ENCODE data around the gene NKD1. TPM values are rescaled to one million over a fixed set of nuclear protein-coding genes. Genes with fewer than 3 reads are reported as not detected.

NKD1 gene
- total RNA-seq, 3 donors from 2014 or later: 1.3 to 5.0 (median 4.6) TPM

- Histone ChIP-seq H3K27me3 (no peaks in the 10 kb centered on the region), H3K36me3 (no peaks in the 10 kb centered on the region), H3K27ac (no peak overlapping the region), H3K4me1 (no peaks in the 10 kb centered on the region), H3K4me3 (no peak overlapping the region), H3K9me3 (no peaks in the 10 kb centered on the region)
- TF ChIP-seq CTCF (IDR thresholded peaks at IDR 0.05): no peak
- TF ChIP-seq POLR2AphosphoS5 (IDR thresholded peaks at IDR 0.05): no peak
- no peak for TF ChIP-seq POLR2A (IDR thresholded peaks at IDR 0.05)
- intact Hi-C loops (cut with DNase I; ENCODE audit: low total_unique reads): no loop called here
- no peak for DNase-seq (ENCODE audit: low spot score in 2 of 2)
Measured at GRCh38 chr16:50616386-50616785, 68.2 kb downstream of the NKD1 start.

GRCh38 chr16:50616883-50617645 is 68.9 kb downstream of the NKD1 start:
- Histone ChIP-seq H3K4me3 (no peak overlapping the region), H3K36me3 (no peaks in the 10 kb centered on the region), H3K9me3 (no peaks in the 10 kb centered on the region), H3K4me1 (no peaks in the 10 kb centered on the region), H3K27me3 (no peaks in the 10 kb centered on the region), H3K27ac (no peak overlapping the region)
- no peak for DNase-seq (ENCODE audit: low spot score in 2 of 2)
- intact Hi-C loops (cut with DNase I; ENCODE audit: low total_unique reads): no loop called here
- TF ChIP-seq CTCF (IDR thresholded peaks at IDR 0.05) (no peak), POLR2A (IDR thresholded peaks at IDR 0.05) (no peak), POLR2AphosphoS5 (IDR thresholded peaks at IDR 0.05) (no peak)

- no peaks in the 10 kb centered on the region for H3K9me3 ChIP-seq
- no peak overlapping the region for H3K27ac ChIP-seq
- H3K4me3 ChIP-seq: no peak overlapping the region
- DNase-seq (ENCODE audit: low spot score in 2 of 2): no peak
- H3K27me3 ChIP-seq: no peaks in the 10 kb centered on the region
- intact Hi-C loops (cut with DNase I; ENCODE audit: low total_unique reads): no loop called here
- no peaks in the 10 kb centered on the region for H3K4me1 ChIP-seq
- no peaks in the 10 kb centered on the region for H3K36me3 ChIP-seq
- no peak for TF ChIP-seq POLR2AphosphoS5 (IDR thresholded peaks at IDR 0.05)
- no peak for TF ChIP-seq CTCF (IDR thresholded peaks at IDR 0.05)
- TF ChIP-seq POLR2A (IDR thresholded peaks at IDR 0.05): no peak
Measured at GRCh38 chr16:50617646-50618184, 69.5 kb downstream of the NKD1 start.

GRCh38 chr16:50618238-50618918 is 70.2 kb downstream of the NKD1 start:
- Histone ChIP-seq H3K36me3 (no peaks in the 10 kb centered on the region), H3K4me3 (no peak overlapping the region), H3K9me3 (no peaks in the 10 kb centered on the region), H3K27me3 (no peaks in the 10 kb centered on the region), H3K4me1 (no peaks in the 10 kb centered on the region), H3K27ac (no peak overlapping the region)
- intact Hi-C loops (cut with DNase I; ENCODE audit: low total_unique reads): no loop called here
- TF ChIP-seq CTCF (IDR thresholded peaks at IDR 0.05) (no peak), POLR2AphosphoS5 (IDR thresholded peaks at IDR 0.05) (no peak)
- DNase-seq (ENCODE audit: low spot score in 2 of 2): no peak

Measured in breast epithelium (tissue), 4 donors.